ENCODE data around the gene IGSF5.

The IGSF5 gene

DNA sequence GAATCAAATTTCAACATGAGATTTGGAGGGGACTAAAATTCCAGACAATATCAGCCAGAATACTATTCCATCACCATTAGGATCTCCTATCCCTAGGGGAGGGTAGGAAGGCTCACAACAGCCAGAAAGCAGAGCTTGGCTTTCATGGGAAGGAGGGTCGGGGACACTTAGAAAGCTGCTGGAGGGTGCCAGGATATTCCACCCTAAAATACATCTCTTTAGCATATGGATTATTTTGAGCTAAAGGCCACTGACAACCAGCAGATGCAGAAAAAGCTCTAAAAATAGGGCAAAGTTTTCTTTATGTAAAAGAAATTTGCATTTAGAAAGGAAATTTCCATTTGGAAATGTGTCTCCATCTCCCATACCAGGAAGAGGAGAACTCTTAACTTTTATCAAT, 68.0 kb downstream of the IGSF5 start:
- H3K4me3 ChIP-seq (ENCODE audit: low read depth, low read length) = no peak overlapping the region

DNA sequence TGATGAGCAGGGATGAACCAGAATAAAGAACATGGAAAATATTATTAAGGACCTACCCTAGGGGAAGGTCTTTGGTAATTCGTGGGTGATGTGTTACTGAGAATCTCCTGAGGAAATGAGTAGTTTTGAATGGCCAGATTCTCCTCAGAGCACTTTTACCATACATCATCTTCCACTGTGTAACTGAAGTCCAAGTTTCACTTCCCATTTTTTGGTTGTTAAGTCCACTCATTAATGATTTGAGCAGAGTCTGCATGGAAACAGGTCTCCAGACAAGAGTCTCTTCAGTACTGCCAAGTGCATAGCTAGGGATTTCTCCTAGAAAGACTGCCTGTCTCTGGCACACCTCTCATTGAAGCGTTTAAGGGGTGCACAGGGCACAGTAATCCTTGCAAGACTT, 73.6 kb downstream of the IGSF5 start:
- no peak overlapping the region for H3K4me3 ChIP-seq (ENCODE audit: low read depth, low read length)

DNA sequence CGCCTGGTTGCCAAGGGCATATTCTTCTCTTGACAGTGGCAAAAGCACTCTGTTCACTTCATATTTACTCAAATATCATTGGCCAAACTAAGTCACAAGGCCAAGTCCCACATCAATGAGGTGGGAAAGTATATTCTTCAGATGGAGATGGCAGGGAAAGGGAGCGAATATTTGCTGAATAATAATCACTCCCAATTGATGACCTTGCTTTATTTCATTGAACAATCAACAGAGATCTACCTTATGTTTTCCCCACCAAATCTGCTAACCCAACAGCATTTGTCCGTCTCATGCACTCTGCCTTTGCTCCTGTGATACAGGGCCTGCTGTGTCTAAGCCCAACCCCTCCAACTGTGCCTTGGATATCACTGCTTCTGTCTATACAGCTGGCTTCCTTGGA, 77.1 kb downstream of the IGSF5 start:
- H3K4me3 ChIP-seq (ENCODE audit: low read depth, low read length) = no peak overlapping the region

- no peak overlapping the region for H3K4me3 ChIP-seq (ENCODE audit: low read depth, low read length)
Measured at GRCh38 chr21:39825250-39825649, 80.3 kb downstream of the IGSF5 start.

GRCh38 chr21:39834543-39834942, 89.6 kb downstream of the IGSF5 start:
- H3K4me3 ChIP-seq (ENCODE audit: low read depth, low read length) = no peak overlapping the region

DNA sequence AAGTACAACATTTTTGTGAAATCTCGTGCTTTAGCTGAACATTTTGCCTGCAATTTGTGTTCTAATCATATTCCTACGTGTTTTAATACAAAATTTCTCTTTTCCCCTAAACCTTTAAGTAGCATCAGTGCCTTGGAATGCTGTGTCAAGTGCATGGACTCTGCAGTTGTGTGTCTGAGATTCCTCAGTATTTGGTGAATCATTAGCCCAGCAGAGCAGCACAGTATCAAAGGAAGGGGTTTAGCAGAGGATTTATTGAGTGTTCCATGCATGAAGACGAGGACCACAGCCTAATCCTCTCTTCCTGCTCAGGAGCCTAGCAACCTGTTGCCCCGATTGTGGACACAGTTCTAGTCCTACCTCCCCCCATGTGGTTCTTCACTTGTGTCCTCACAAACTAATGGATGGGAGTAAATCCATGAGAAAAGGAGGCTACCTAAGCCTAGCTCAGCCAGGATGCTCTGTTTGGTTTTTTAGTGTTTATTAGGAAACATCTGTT, 92.9 kb downstream of the IGSF5 start:
- H3K4me3 ChIP-seq (ENCODE audit: low read depth, low read length) = no peak overlapping the region

- H3K4me3 ChIP-seq (ENCODE audit: low read depth, low read length) = no peak overlapping the region
Measured at GRCh38 chr21:39840373-39841097, 95.6 kb downstream of the IGSF5 start.

DNA sequence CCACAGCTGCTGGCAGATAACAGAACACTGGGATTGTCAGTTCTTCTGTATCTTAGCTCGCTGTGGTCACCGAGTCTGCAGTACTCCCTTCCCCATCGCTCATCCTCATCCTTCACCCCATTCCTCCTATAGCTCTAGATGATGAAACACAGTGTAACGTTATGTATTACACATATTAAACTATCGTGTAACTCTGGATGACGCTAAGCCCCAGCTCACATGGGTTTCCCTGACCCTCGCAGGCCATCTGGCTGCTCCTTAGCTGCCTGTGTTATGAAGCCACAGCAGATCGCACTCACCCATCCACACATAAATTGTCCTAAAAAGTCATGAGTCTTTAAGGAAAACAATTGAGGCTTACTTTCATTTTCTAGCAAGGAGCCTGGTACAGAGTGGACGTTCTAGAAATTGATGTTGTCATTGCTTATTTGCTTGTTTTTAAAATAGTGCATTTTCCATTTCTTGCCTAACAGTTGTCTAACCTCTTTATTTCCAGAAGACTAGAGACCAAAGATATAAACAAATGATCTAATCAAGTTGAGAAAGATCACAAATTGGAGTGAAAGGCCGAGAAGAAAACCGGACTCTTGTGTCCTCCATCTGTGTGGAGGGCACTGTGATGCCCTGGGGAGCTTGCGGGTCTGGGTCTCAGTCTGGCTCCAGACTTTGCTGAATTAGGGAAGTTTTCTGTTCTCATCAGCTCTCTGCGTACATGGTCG, 97.9 kb downstream of the IGSF5 start:
- H3K4me3 ChIP-seq (ENCODE audit: low read depth, low read length) = no peak overlapping the region

DNA sequence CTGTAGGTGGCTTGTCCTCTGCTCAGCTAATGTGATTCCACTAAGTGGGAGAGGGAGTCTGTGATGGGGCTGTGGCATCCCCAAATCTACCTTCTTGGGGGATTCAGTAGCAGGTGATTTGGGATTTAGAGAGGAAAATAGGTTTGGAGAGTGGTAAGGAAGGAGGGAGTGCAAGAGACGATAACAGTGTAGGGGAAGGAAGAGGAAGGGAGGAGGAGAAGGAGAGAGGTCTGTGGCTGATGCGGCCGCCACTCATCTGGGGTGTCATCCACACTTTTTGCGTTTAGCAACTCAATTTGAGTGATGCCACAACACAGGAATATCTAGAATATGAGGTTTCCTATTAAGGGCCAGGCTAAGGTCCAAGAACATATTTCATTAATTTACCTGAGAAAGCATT, 98.5 kb downstream of the IGSF5 start:
- no peak overlapping the region for H3K4me3 ChIP-seq (ENCODE audit: low read depth, low read length)

DNA sequence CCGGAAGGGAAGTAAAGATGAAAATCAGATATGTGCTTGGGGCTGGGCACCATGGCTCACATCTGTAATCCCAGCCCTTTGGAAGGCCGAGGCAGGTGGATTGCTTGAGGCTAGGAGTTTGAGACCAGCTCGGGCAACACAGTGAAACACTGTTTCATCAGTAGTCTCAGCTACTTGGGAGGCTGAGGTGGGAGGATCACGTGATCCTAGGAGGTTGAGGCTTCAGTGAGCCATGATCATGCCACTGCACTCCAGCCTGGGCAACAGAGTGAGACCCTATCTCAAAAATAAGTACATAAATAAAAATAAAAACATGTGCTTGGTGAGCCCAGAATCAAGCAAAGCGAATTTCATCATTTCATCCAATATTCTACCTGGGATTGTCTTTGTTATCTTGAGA, 98.9 kb downstream of the IGSF5 start:
- no peak overlapping the region for H3K4me3 ChIP-seq (ENCODE audit: low read depth, low read length)

DNA sequence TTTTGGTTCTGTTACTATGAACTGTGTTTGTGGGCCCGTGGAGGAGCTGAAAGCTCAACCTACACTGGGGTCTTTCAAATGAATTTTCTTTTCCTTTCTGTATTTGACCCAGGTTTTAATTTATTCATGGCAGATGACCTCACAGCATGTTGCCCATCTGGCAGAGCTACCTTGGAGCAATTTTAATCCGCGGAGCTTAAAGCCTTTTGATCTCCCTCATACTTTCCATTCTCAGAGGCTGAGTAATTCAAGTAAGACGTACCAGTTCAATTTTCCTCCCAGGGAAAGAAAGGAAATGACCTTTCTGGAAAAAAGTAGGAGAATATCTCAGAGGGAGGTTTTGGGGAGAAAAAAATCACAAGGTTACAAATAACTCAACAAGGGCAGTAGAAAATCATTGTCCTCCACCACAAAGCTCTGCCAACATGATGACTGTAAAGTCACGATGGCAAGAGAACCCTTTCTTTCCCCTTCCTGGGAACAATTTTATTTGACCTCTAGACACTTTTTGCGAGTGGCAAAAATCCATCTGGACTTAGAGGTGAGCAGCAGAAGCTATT, 100.7 kb downstream of the IGSF5 start:
- H3K4me3 ChIP-seq (ENCODE audit: low read depth, low read length) = no peak overlapping the region

GRCh38 chr21:39847877-39848276, 102.9 kb downstream of the IGSF5 start:
- no peak overlapping the region for H3K4me3 ChIP-seq (ENCODE audit: low read depth, low read length)

DNA sequence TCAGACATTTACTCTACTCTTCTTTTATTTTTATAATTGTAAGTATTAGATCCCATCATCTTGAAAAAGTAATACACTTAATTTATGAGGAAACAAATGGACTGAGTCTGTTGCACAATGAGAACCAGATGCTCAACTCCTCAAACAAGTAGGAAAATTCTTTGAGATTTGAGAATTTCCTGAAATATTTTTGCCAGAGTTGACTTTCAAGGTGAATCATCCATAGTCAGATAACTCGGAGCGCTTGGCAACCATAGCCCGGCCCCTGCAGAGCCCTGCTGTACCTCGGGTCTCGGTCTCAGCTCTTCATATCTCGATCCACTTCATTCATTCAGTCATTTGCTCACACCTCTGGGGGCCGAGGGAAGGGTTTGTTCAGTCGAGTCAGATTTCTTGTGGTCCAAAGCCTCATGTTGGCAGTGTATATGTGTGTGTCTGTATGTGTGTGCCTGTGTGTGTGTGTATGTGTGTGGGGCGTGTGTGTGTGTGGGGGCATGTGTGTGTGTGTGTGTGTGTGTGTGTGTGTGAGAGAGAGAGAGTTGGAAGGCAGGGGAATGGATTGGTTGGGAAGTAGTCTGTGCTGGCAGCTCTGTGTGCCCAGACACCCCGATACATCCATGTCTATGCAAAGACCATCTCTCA, 104.2 kb downstream of the IGSF5 start:
- H3K4me3 ChIP-seq (ENCODE audit: low read depth, low read length) = no peak overlapping the region

GRCh38 chr21:39850333-39850732, 105.3 kb downstream of the IGSF5 start:
- H3K4me3 ChIP-seq (ENCODE audit: low read depth, low read length) = no peak overlapping the region

DNA sequence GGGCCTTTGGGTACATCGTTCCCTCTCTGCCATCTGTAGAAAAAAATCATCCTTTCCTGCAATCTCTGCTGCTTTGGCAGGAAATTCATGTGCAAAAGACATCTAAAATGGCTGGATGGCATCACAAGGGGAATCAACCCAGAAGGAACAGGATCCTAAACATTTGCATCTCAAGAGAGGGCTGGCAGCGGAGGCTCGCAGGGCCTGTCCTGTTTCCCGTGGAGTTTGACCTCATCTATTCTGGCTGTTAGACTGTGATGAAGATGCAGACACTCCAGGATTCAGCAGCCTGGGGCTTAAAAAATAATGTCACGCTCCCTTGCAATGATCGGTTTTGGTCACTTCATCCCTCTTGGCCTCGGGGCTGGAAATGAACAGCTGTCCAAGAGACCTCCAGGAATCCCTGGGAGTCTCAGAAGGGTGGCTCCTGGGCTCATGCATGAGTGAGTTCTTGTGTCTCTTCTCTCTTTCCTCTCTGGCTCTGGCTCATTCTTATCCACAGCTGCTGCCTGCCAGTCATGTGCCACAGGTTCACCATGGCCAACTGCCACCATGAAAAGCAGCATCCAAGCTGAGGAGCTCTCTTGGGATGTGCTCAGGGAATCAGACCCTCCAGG, 106.1 kb downstream of the IGSF5 start:
- H3K4me3 ChIP-seq (ENCODE audit: low read depth, low read length) = no peak overlapping the region

Data from iPS-11a (cell line).